GM12878 (cell line): ENCODE results near the gene IL33. TPM values are rescaled to one million over a fixed set of nuclear protein-coding genes. Genes with fewer than 3 reads are reported as not detected.

Experiments used
- ATAC-seq: fragments of 200-7000 bp; cut with Tn5 transposase; 3 replicates; pipeline ENCODE4 v1.9.1; 2020; ENCODE audit warnings: mild to moderate bottlenecking, moderate library complexity
- BruUV-seq: library from RNA; stranded (reverse); fragments of 400-500 nt; replicated peaks from 2 replicates; lab custom pipeline; 2021; lab: Mats Ljungman, UMichigan
- CTCF ChIA-PET: fragments of 300-600 bp; sonication (Branson Sonifier 250); formaldehyde crosslinking; extraction: SDS; loops from one replicate; lab custom pipeline; 2021; ENCODE audit warnings: inconsistent platforms; lab: Yijun Ruan, JAX
- POLR2A ChIA-PET: fragments of 350-600 bp; formaldehyde crosslinking; extraction: SDS; loops from one replicate; lab custom pipeline; 2021; ENCODE audit warnings: inconsistent platforms; lab: Charles Lee
- RAD21 ChIA-PET: fragments of 300-600 bp; sonication (Branson Sonifier 250); formaldehyde crosslinking; loops from one replicate; lab custom pipeline; 2023; ENCODE audit warnings: antibody characterized with exemption; ENCODE audit not compliant: unreplicated experiment; lab: Charles Lee
- SMC1A ChIA-PET: fragments of 300-600 bp; sonication (Branson Sonifier 250); formaldehyde crosslinking; loops from one replicate; lab custom pipeline; 2023; ENCODE audit not compliant: unreplicated experiment, uncharacterized antibody; lab: Charles Lee
- DNase-seq: peaks from one replicate; pipeline ENCODE4 v3.0.0-alpha.2; 2011; ENCODE audit warnings: low read depth, low spot score
- FAIRE-seq: peaks from 3 replicates; lab custom pipeline; 2011; peaks lifted over from hg19 to GRCh38; lab: Jason Lieb, UNC
- H2AFZ ChIP-seq: 2 replicates; pipeline ENCODE4 v1.6.0; 2011; ENCODE audit warnings: low read depth, low read length, control low read depth; ENCODE audit not compliant: control insufficient read depth
- H3K27ac ChIP-seq: 2 replicates; pipeline ENCODE4 v1.5.1; 2011; ENCODE audit warnings: control low read depth; ENCODE audit not compliant: control insufficient read depth, insufficient read depth
- H3K27me3 ChIP-seq, 2 experiments: replicated peaks in 1 of 2; 2 replicates each; pipeline versions ENCODE4 v1.6.0 to v1.6.1; 2011; ENCODE audit warnings: low read length in 1 of 2; ENCODE audit not compliant: control insufficient read depth in 2 of 2, insufficient read depth in 2 of 2
- H3K36me3 ChIP-seq, 2 experiments: 2 replicates each; pipeline ENCODE4 v1.5.1; 2011; ENCODE audit warnings: low read length in 1 of 2; ENCODE audit not compliant: control insufficient read depth in 2 of 2, insufficient read depth in 2 of 2
- H3K4me1 ChIP-seq: 2 replicates; pipeline ENCODE4 v1.6.1; 2011; ENCODE audit warnings: mild to moderate bottlenecking, low read length, moderate library complexity, mixed read lengths; ENCODE audit not compliant: control insufficient read depth, insufficient read depth
- H3K4me2 ChIP-seq: 2 replicates; pipeline ENCODE4 v1.6.0; 2011; ENCODE audit warnings: control low read depth; ENCODE audit not compliant: control insufficient read depth, insufficient read depth
- H3K4me3 ChIP-seq: fragments of 200-600 bp; sonication (generic); 2 replicates; pipeline ENCODE4 v1.5.1; 2016
- H3K79me2 ChIP-seq: 2 replicates; pipeline ENCODE4 v1.6.0; 2011; ENCODE audit warnings: low read length; ENCODE audit not compliant: control insufficient read depth, insufficient read depth
- H3K9ac ChIP-seq: 2 replicates; pipeline ENCODE4 v1.8.0; 2011; ENCODE audit warnings: low read length, control low read depth, mixed read lengths; ENCODE audit not compliant: control insufficient read depth, insufficient read depth
- H3K9me3 ChIP-seq: replicated peaks from 3 replicates; pipeline ENCODE4 v1.5.1; 2011; ENCODE audit warnings: mild to moderate bottlenecking, low read length; ENCODE audit not compliant: control insufficient read depth, insufficient read depth
- H4K20me1 ChIP-seq: 2 replicates; pipeline ENCODE4 v1.6.0; 2011; ENCODE audit not compliant: control insufficient read depth, insufficient read depth
- BHLHE40 ChIP-seq, 2 experiments: fragments of 450-650 bp in 1 of 2; IDR thresholded peaks; 2 replicates each; pipeline ENCODE4 v1.6.1; 2011 to 2017; ENCODE audit warnings: low read depth in 2 of 2, borderline replicate concordance in 1 of 2, improper control_type of control experiment in 1 of 2, low read length in 1 of 2, mild to moderate bottlenecking in 1 of 2
- FOS ChIP-seq: IDR thresholded peaks from 3 replicates; pipeline ENCODE4 v1.6.1; 2011; ENCODE audit warnings: borderline replicate concordance; ENCODE audit not compliant: insufficient read length; ENCODE audit errors: extremely low read depth
- HCFC1 ChIP-seq: fragments of 150-350 bp; IDR thresholded peaks from 2 replicates; pipeline ENCODE4 v1.6.1; 2014; ENCODE audit warnings: low read length
- HDAC2 ChIP-seq: fragments of 200-600 bp; sonication (generic); IDR thresholded peaks from 2 replicates; pipeline ENCODE4 v1.6.1; 2017
- MYC ChIP-seq: IDR thresholded peaks from 2 replicates; pipeline ENCODE4 v1.6.1; 2011; ENCODE audit warnings: mild to moderate bottlenecking, low read length, moderate library complexity, inconsistent platforms; ENCODE audit not compliant: insufficient read depth, insufficient replicate concordance, insufficient read length, severe bottlenecking
- NR2C2 ChIP-seq: IDR thresholded peaks from 2 replicates; pipeline ENCODE4 v1.6.1; 2011; ENCODE audit warnings: borderline replicate concordance, low read depth; ENCODE audit not compliant: control insufficient read depth, insufficient read length
- POLR2AphosphoS2 ChIP-seq: IDR thresholded peaks from 2 replicates; pipeline ENCODE4 v1.6.1; 2011; ENCODE audit warnings: low read depth, mild to moderate bottlenecking, low read length, improper control_type of control experiment, moderate library complexity
- RB1 ChIP-seq: fragments of 450-650 bp; formaldehyde crosslinking; IDR thresholded peaks from 2 replicates; pipeline ENCODE4 v1.6.1; 2017; ENCODE audit warnings: mild to moderate bottlenecking, borderline replicate concordance
- SIN3A ChIP-seq: IDR thresholded peaks from 2 replicates; pipeline ENCODE4 v1.6.1; 2012; ENCODE audit warnings: low read depth, low read length, improper control_type of control experiment
- TCF7 ChIP-seq: IDR thresholded peaks from 2 replicates; pipeline ENCODE4 v1.6.1; 2014; ENCODE audit warnings: antibody characterized with exemption, borderline replicate concordance
- ZNF24 ChIP-seq: fragments of 450-650 bp; IDR thresholded peaks from 2 replicates; pipeline ENCODE4 v1.6.1; 2017; ENCODE audit warnings: antibody characterized with exemption, mild to moderate bottlenecking
- WGBS: methylation state at CpG from one replicate; pipeline ENCODE4 v1.1.6; 2016; ENCODE audit warnings: low lambda C conversion rate; ENCODE audit not compliant: insufficient replicate concordance, insufficient coverage; ENCODE audit errors: missing lambda C conversion rate; 5-methylcytosine and 5-hydroxymethylcytosine counted together
- in situ Hi-C: fragments of 300-500 bp; cut with MboI; formaldehyde crosslinking; loops from 9 replicates; pipeline ENCODE4 v1.14.3; 2018; ENCODE audit warnings: mixed read lengths
- intact Hi-C: fragments of 100-400 bp; cut with micrococcal nuclease; formaldehyde crosslinking; loops from one replicate; pipeline ENCODE4 v1.14.2; 2022; ENCODE audit not compliant: unreplicated experiment
- polyA plus RNA-seq, 11 experiments: library from polyadenylated mRNA; depleted of rRNA in 4 of 11; unstranded in 6 of 11; stranded (reverse) in 5 of 11; fragments of >200 nt; fragmentation: Nextera tagmentation in 4 of 11; fragmentation: Illumina TruSeq in 1 of 11; extraction: Ambion mirVana in 4 of 11; extraction: Trizol in 1 of 11; gene quantifications; 1 replicate in 1 of 11; 2 replicates in 10 of 11; pipeline versions ENCODE4 v1.2.1 to v1.2.3, GENCODE V29; 2011 to 2016; ENCODE audit warnings: inconsistent platforms in 2 of 11, missing spikeins in 2 of 11, low read depth in 1 of 11
- total RNA-seq, 4 experiments: library from RNA; depleted of rRNA in 3 of 4; stranded (reverse); fragments of >200 nt in 3 of 4; fragmentation: Illumina TruSeq in 1 of 4; extraction: Trizol in 1 of 4; gene quantifications; 2 replicates each; pipeline versions ENCODE4 v1.2.1 to v1.2.3, GENCODE V29; 2013 to 2021
- TF ChIP-seq, protein P1 (sequence below): fragments of 450-650 bp; IDR thresholded peaks from 2 replicates; pipeline ENCODE4 v1.6.1; 2016; ENCODE audit warnings: mild to moderate bottlenecking, moderate library complexity, borderline replicate concordance
- TF ChIP-seq, protein P2 (sequence below): IDR thresholded peaks from 2 replicates; pipeline ENCODE4 v1.6.1; 2012; ENCODE audit warnings: low read depth, low read length, improper control_type of control experiment
- TF ChIP-seq, protein P3 (sequence below): fragments of 450-650 bp; IDR thresholded peaks from 2 replicates; pipeline ENCODE4 v1.6.1; 2017; ENCODE audit warnings: borderline replicate concordance

The IL33 gene
- total and polyA plus RNA-seq, 10 of the 15 experiments (the other 5 are each of a cell fraction or from before 2014, with no cell fraction given) = not detected

DNA sequence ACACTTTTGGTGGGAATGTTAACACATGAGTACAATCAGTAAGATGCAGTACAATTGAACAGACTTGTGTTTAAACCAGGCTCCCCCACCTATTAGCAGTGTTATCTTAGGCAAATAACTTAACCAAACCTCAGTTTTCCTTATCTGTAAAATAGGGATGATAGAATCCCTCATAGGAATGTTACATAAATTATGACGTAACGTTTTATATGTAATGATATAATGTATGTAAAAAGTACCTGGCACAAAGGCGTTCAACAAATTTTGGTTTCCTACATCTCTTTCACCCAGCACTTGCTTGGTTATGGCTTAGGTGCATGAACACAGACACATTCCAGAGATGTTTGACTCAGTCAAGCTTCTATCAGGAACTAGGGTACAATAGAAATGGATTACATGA is 26.7 kb upstream of the IL33 start:
- TF ChIP-seq HCFC1 (no peak), MYC (no peak), TCF7 (no peak), FOS (no peak), POLR2AphosphoS2 (no peak), RB1 (no peak), NR2C2 (no peak), BHLHE40 (IDR thresholded peaks at IDR 0.05; ENCODE audit: borderline replicate concordance in 1 of 2, low read depth in 2 of 2, low read length in 1 of 2) (no peak), SIN3A (no peak), HDAC2 (no peak), ZNF24 (no peak)
- TF ChIP-seq, protein P1, sequence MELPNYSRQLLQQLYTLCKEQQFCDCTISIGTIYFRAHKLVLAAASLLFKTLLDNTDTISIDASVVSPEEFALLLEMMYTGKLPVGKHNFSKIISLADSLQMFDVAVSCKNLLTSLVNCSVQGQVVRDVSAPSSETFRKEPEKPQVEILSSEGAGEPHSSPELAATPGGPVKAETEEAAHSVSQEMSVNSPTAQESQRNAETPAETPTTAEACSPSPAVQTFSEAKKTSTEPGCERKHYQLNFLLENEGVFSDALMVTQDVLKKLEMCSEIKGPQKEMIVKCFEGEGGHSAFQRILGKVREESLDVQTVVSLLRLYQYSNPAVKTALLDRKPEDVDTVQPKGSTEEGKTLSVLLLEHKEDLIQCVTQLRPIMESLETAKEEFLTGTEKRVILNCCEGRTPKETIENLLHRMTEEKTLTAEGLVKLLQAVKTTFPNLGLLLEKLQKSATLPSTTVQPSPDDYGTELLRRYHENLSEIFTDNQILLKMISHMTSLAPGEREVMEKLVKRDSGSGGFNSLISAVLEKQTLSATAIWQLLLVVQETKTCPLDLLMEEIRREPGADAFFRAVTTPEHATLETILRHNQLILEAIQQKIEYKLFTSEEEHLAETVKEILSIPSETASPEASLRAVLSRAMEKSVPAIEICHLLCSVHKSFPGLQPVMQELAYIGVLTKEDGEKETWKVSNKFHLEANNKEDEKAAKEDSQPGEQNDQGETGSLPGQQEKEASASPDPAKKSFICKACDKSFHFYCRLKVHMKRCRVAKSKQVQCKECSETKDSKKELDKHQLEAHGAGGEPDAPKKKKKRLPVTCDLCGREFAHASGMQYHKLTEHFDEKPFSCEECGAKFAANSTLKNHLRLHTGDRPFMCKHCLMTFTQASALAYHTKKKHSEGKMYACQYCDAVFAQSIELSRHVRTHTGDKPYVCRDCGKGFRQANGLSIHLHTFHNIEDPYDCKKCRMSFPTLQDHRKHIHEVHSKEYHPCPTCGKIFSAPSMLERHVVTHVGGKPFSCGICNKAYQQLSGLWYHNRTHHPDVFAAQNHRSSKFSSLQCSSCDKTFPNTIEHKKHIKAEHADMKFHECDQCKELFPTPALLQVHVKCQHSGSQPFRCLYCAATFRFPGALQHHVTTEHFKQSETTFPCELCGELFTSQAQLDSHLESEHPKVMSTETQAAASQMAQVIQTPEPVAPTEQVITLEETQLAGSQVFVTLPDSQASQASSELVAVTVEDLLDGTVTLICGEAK = no peak
- TF ChIP-seq, protein P2, sequence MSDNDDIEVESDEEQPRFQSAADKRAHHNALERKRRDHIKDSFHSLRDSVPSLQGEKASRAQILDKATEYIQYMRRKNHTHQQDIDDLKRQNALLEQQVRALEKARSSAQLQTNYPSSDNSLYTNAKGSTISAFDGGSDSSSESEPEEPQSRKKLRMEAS = no peak
- TF ChIP-seq, protein P3, sequence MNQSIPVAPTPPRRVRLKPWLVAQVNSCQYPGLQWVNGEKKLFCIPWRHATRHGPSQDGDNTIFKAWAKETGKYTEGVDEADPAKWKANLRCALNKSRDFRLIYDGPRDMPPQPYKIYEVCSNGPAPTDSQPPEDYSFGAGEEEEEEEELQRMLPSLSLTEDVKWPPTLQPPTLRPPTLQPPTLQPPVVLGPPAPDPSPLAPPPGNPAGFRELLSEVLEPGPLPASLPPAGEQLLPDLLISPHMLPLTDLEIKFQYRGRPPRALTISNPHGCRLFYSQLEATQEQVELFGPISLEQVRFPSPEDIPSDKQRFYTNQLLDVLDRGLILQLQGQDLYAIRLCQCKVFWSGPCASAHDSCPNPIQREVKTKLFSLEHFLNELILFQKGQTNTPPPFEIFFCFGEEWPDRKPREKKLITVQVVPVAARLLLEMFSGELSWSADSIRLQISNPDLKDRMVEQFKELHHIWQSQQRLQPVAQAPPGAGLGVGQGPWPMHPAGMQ = no peak
- CTCF ChIA-PET = interaction anchor here (0.8 kb wide), 1 partner anchor 24 kb away, joined by 3 read pairs; no protein-coding TSS in a partner anchor
- BruUV-seq = no TSS peak
- no peak overlapping the region for H3K4me2 ChIP-seq
- no peaks in the 10 kb centered on the region; the same call in 1 of the 3 replicates for H3K9me3 ChIP-seq
- WGBS = 82% methylated on average over 3 of the region's 3 CpGs
- POLR2A ChIA-PET = no interaction called here
- no peaks in the 10 kb centered on the region for H3K79me2 ChIP-seq
- SMC1A ChIA-PET = interaction anchor here (1.5 to 1.7 kb wide), 2 partner anchors 8 to 118 kb away, joined by 3 to 4 read pairs; no protein-coding TSS in a partner anchor
- in situ Hi-C loops (no loop called here), intact Hi-C loops (loop anchor here (5.0 kb wide), 1 partner anchor 132 kb away; no protein-coding TSS in a partner anchor)
- no peaks in the 10 kb centered on the region for H4K20me1 ChIP-seq
- peaks cover 32% of the 10 kb centered on the region for H3K4me1 ChIP-seq
- no peaks in the 10 kb centered on the region for H3K27me3 ChIP-seq
- H3K27ac ChIP-seq = no peak overlapping the region
- H3K9ac ChIP-seq = no peak overlapping the region
- RAD21 ChIA-PET = no interaction called here
- DNase-seq (no peak), ATAC-seq (no peak), FAIRE-seq (no peak)
- no peak overlapping the region for H3K4me3 ChIP-seq
- no peak overlapping the region for H2AFZ ChIP-seq
- no peaks in the 10 kb centered on the region for H3K36me3 ChIP-seq
